ENCODE data around the gene C12orf57. TPM values are rescaled to one million over a fixed set of nuclear protein-coding genes. Genes with fewer than 3 reads are reported as not detected.

Gene C12orf57
- total RNA-seq, 1 donor from 2014 or later, result 236 TPM

DNA sequence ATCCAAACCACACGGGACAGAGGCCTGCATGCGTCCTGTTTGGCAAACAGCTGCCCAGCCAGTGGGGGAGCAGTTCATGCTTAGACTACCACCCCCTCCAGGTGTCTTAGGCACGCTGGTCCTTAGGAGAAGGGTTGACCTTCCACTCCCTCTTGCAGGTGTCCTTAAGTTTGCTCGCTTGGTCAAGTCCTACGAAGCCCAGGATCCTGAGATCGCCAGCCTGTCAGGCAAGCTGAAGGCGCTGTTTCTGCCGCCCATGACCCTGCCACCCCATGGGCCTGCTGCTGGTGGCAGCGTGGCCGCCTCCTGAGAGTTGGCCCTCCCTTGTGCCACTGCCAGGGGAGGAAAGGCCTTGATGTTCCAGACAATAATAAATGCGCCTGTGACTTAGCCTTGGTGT is 1.8 kb downstream of the C12orf57 start:
- H3K27me3 ChIP-seq (ENCODE audit: control insufficient read depth, insufficient read depth, low read length), result no peaks in the 10 kb centered on the region
- TF ChIP-seq CTCF (IDR thresholded peaks at IDR 0.05; ENCODE audit: insufficient read depth, low read length, poor library complexity, severe bottlenecking), result no peak
- peak overlapping the region; percentile 23 for H3K4me3 ChIP-seq (ENCODE audit: low read depth, low read length)
- DNase-seq (ENCODE audit: low read depth), result no peak
- H3K36me3 ChIP-seq (ENCODE audit: control insufficient read depth, insufficient read depth, low read length), result peaks cover 1% of the 10 kb centered on the region

- H3K4me3 ChIP-seq (ENCODE audit: low read depth, low read length), result peak overlapping the region; percentile 60
- TF ChIP-seq CTCF (IDR thresholded peaks at IDR 0.05; ENCODE audit: insufficient read depth, low read length, poor library complexity, severe bottlenecking), result no peak
- no peaks in the 10 kb centered on the region for H3K27me3 ChIP-seq (ENCODE audit: control insufficient read depth, insufficient read depth, low read length)
- peak; percentile 84 for DNase-seq (ENCODE audit: low read depth)
- H3K36me3 ChIP-seq (ENCODE audit: control insufficient read depth, insufficient read depth, low read length), result no peaks in the 10 kb centered on the region
Measured at GRCh38 chr12:6946033-6946919, 2.5 kb downstream of the C12orf57 start.

GRCh38 chr12:6946920-6947374 is 3.1 kb downstream of the C12orf57 start:
- Histone ChIP-seq H3K36me3 (ENCODE audit: control insufficient read depth, insufficient read depth, low read length) (no peaks in the 10 kb centered on the region), H3K4me3 (ENCODE audit: low read depth, low read length) (peak overlapping the region; percentile 60), H3K27me3 (ENCODE audit: control insufficient read depth, insufficient read depth, low read length) (no peaks in the 10 kb centered on the region)
- no peak for TF ChIP-seq CTCF (IDR thresholded peaks at IDR 0.05; ENCODE audit: insufficient read depth, low read length, poor library complexity, severe bottlenecking)
- no peak for DNase-seq (ENCODE audit: low read depth)

DNA sequence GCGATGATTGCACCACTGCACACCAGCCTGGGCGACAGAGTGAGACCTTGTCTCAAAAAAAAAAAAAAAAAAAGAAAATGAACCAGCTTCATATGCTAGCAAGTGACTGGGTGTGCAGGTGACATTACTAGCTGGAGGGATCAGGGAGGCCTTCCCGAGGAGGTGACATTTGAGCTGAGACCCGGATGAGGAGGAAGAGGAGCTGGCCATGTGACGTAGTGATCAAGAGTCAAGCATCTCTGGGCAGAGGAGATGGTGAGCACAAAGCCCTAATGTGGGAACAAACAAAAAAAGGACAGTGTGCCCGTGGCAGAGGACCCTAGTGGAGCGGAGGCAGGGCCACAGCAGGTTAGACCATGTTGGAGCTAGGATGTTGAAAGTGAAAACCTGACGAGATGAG is 3.8 kb downstream of the C12orf57 start:
- TF ChIP-seq CTCF (IDR thresholded peaks at IDR 0.05; ENCODE audit: insufficient read depth, low read length, poor library complexity, severe bottlenecking), result no peak
- H3K36me3 ChIP-seq (ENCODE audit: control insufficient read depth, insufficient read depth, low read length), result no peaks in the 10 kb centered on the region
- H3K27me3 ChIP-seq (ENCODE audit: control insufficient read depth, insufficient read depth, low read length), result no peaks in the 10 kb centered on the region
- DNase-seq (ENCODE audit: low read depth), result no peak
- no peak overlapping the region for H3K4me3 ChIP-seq (ENCODE audit: low read depth, low read length)

GRCh38 chr12:6948873-6949594 is 5.2 kb downstream of the C12orf57 start:
- TF ChIP-seq CTCF (IDR thresholded peaks at IDR 0.05; ENCODE audit: insufficient read depth, low read length, poor library complexity, severe bottlenecking), result no peak
- no peaks in the 10 kb centered on the region for H3K36me3 ChIP-seq (ENCODE audit: control insufficient read depth, insufficient read depth, low read length)
- DNase-seq (ENCODE audit: low read depth), result no peak
- no peaks in the 10 kb centered on the region for H3K27me3 ChIP-seq (ENCODE audit: control insufficient read depth, insufficient read depth, low read length)
- H3K4me3 ChIP-seq (ENCODE audit: low read depth, low read length), result no peak overlapping the region
